ENCODE data around the gene CYB561D2.
A peak's percentile ranks its signal among the peaks of the same experiment; 100 is the strongest.
"Not testable (repeated sequence)": the region's sequence is repeated elsewhere in the genome, so short reads cannot be mapped to it uniquely, and the experiment has no call there.

Gene CYB561D2, protein sequence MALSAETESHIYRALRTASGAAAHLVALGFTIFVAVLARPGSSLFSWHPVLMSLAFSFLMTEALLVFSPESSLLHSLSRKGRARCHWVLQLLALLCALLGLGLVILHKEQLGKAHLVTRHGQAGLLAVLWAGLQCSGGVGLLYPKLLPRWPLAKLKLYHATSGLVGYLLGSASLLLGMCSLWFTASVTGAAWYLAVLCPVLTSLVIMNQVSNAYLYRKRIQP

DNA sequence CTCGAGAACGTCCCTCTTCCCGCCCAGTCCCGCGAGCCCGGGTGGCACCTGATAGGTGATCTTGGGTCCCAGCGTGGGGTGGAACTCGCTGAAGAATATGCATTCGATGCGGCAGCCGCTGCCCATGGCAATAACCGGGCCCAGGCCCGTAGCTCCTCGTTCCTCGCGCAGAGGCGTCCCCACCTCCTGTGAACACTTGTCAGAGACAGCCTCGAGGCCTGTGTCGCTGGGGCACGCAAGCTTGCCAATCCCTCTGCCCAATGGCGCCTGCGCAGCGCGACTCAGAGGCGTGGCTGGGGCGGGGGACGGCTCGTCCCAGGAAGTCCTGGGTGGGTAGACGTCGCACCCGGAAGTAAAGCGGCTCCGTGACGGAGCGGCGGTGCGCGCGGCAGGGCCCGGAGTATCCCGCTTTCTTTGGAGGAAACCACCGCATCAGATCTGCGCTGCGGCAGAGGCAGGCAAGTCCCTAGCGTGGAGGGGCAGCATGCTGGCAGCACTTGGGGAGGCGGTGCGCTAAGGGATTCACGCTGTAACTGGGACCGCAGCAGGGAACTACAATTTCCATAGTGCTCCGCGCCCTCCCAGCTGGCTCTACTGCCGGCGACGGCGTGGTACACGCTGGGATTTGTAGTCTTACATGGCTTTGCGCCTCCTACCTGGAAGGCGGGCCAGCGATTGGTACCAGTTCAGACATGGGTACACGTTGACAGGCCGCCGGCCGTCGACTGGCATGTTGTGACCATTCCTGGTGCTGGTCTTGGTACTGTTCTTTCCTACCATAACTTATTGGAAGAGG, at the start of gene CYB561D2, which contains the start of gene NPRL2:
Gene CYB561D2, plus strand, starts transcription at position 336 of the 796 bp plus-strand sequence. CDS start 572 bp downstream, outside the sequence.
Gene NPRL2, minus strand, starts transcription at position 249 of the 796 bp plus-strand sequence. Its CDS starts 123 bp downstream, at position 126.
- DNase-seq: peak; percentile 99

DNA sequence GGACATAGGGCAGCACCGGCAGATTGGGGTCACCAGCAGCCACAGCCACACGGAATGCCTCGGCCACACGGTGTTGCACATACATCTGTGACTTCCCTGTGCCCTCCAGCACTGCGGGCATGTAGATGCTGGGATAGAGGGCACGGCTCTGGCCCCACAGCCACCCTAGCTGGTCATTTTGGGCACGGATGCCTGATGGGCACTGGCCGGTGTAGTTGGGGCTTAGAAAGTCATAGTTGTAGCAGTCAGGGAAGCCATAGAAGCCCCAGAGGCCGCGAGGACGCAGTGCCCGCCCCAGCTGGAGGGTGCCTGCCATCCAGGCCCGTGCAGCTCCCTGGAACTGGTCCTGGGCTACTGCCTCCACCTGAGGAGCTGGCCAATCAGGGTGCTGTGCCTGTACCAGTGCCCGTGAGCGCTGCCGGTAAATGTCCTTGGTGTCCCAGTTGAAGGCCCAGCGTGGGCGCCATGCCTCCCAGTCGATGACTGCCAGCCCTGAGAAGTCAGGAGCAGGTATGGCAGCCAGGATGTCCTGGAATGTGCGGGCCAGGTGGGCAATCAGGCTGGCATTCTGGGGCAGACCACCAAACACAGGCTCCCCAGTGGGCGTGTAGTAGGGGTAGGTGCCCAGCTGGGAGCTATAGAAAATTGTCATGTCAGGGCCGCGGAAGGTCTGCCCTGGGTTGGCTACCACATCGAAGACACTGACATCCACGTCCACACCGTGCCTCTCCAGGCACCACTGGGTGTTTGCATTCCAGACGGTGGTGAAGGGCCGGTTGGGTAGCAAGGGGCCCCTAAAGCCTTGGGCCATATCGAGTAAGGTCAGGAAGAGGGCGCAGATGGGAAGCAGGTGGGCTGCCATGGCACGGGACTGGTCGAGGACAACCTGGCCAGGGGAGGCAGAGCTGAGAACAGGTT, 48.3 kb upstream of the CYB561D2 start:
- no peak for DNase-seq

DNA sequence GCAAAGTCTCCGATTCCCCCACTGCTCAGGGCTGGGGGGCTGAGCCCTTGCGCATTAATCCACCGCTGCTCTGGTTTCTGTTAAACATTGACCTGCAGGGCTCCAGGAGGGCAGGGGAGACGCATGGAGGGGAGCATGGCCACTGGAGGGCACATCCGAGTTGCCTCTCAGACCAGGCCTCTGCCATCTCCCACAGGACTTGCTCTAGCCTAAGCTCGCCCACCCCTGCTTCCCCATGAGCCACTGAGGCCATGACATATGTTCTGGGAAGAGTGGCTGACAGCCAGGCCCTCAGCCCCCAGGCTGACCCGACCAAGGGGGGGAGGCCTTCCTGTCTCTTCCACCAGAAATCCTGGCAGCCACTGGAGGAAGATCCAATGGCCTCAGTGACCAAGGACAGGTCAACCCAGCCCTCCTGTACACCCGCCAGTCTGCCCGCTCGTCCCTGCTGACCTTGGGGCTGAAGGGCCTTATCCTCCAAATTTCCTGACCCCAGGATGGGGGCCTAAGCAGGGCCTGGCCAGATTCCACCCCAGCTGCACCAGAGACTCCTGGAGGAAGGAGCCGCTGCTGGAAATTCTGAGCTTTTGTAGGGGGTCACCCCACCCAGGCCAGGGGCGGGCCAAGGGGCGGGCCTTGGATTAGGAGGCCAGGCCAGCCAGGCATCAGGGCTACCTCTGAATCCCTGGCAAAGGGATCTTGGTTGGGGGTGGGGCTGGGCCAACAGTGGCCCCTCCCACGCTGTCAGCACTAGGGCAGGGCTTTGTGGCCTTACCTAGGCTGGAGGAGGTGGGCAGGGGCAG, 47.4 kb upstream of the CYB561D2 start, which contains the start of gene HYAL1:
Gene HYAL1, minus strand, starts transcription at position 562 of the 803 bp plus-strand sequence. CDS start 618 bp downstream, outside the sequence.
- no peak for DNase-seq

DNA sequence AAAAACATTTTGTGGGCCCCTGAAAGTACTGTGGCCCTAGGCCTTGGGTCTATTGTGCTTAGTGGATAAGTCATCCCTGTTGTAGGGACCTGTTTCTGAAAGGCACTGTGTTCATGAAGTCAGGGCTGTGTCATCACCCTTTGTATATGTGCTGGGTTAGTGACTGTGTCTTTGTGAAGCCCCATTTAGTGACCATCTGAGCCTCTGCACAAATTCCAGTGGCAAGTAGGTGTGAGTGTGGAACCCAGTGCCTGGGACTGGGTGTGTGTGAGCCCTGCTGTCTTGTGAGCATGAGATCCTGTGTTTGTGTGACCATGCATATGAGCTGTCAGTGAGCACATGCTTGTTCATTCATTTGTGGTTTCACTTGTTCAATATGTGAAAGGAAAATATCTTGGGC, 46.1 kb upstream of the CYB561D2 start:
- no peak for DNase-seq

DNA sequence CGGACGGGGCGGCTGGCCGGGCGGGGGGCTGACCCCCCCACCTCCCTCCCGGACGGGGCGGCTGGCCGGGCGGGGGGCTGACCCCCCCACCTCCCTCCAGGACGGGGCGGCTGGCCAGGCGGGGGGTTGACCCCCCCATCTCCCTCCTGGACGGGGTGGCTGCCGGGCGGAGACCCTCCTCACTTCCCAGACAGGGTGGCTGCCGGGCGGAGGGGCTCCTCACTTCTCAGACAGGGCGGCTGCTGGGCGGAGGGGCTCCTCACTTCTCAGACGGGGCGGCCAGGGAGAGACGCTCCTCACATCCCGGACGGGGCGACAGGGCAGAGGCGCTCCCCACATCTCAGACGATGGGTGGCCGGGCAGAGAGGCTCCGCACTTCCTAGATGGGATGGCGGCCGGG, 38.6 kb upstream of the CYB561D2 start:
- not testable (repeated sequence) for DNase-seq

DNA sequence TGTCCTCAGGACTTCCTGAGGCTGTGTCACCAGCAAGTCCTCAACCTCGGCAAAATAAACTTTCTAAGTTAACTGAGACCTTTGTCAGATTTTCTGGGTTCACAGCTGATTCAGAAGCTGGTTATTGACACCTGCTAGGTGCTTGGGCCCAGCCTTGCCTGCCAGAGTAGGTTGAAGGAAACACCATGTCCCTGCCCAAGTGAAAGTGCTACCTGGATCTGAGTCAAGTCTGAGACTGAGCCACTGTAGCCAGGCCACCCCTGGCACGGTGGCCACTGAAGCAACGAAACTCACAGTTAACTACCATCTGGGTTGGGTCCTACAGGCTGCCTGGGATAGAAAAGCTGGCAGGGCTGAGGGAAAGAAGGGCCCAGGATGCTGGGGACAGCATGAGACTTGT, 36.3 kb upstream of the CYB561D2 start:
- no peak for DNase-seq

DNA sequence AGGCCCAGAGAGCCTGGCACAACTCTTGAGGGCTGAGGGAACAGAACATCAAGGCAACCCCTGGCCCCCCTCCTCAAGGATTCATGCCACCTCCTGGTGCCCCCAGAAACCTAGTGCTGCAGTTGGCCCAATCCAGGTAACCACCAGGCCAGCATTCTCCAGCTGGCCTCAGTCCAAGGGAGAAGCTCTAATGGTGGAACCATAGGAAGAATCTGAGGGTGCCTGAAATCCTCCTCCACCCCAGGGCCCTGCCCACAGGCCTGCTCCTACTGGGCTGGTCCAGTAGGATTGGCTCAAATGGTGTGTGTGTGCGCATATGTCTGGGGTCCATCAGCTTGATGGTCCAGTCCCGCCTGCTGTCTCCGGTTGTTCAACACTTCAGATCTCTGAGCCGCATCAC, 35.8 kb upstream of the CYB561D2 start:
- no peak for DNase-seq

DNA sequence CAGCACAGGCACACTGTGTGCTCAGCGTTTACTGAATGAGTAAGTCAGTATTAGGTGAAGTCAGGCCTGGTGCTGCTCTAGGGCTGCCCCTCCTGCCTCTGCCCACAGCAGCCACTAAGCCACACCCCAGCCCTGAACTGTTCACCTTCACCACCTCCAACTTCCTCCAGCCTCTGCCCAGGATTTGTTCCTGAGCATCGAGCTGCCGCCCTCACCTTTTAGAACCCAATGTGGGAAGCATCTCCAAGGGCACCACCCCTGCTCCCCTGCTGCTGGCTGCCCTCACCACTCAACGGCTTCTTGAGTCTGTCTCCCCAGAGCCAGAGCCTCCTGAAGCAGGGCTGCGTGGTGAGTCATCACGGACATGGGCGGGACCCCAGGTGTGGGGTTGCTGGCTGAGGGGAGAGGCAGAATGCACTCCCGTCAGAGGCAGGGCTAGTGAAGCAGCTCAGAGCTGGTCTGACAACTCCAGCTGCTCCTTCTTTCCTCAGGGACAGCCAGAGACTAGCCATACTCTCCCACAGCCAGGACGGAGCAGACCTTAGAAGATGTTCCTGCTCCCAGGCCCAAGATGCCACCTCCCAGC, 33.9 kb upstream of the CYB561D2 start:
- peak; percentile 73 for DNase-seq

DNA sequence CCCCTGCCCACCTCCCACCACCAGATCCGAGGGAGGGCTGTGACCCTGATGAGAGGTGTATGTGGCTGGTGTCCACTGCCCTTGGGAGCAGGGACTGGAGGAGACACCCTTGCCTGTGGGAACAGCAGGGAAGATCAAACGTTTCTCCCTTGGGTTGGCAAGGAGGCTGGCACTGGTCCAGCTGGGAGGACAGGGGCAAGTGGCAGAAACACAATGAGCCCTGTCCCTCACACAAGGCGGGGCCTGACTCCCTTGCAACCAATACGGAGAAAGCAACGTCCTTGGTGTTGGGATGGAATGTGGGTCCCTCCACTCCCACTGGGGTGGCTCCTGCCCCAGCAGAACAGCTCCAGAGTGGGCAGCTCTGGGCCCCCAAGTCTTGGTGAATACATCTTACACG, 33.4 kb upstream of the CYB561D2 start:
- DNase-seq: no peak

DNA sequence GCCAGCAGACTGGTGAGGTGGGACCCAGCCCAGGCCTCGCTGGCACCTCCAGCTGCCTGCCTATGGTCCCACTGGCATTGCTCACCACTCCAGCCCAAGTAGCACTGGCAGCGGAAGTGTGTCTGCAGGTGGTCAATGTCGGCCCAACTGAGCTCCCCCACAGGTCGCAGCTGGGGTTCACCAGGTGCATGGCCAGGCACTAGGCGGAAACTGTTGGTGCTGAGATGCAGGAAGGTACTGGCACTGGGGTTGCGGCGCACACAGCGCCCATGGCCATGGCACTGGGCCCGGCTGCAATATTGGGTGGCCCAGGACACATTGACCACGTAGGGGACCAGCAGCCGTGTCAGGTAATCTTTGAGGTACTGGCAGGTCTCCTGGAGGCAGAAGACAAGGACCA, 32.5 kb upstream of the CYB561D2 start:
- DNase-seq: no peak

DNA sequence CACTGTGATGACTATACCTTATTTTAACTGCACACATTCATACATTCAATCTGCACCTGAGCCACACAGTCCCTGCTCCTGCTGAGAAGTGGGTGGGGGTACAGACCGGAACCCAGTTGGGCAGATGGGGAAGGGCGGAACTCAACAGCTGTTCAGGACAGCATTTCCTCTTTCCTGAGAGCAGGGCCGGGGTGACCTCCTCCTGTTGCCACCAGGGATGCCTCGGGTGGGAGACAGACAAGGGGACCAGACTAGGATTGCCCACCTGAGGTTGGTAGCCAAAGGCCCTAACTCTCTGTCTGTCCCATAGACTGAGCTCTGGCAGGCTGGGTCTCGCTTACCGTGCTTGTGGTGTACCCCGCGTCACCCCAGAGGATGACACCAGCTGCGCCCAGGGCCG, 32.0 kb upstream of the CYB561D2 start:
- DNase-seq: no peak

DNA sequence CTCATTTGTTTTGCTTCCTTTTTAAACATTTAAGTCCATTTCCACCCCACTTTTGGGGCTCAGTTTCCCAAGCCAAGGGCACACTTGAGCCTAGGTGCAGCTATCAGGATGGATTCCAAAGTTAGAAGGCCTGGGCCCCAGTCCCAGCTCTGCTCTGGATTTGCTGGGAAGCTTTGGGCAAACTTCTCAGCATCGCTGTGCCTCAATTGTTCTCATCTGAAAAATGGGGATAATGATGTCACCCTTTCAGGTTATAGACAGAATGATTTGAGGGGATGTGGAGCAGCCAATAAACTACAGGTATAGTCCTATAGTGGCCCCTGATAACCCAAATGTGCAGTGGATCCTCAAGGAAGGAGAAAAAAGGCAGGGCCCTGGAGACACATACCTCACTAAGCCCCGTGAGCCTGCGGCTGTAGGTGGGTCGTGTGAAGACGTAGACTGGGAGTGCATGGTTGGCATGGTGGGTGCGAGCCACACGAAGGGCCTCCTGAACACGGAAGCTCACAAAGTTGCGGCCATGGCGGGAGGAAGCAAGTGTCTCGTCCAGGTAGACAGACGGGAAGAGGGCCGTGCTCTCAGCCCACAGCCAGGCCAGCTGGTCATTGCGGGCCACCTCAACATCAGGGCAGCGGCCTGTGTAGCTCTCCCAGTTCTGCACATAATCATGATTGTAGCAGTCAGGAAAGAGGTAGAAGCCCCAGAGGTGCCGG, 31.3 kb upstream of the CYB561D2 start:
- DNase-seq: no peak

DNA sequence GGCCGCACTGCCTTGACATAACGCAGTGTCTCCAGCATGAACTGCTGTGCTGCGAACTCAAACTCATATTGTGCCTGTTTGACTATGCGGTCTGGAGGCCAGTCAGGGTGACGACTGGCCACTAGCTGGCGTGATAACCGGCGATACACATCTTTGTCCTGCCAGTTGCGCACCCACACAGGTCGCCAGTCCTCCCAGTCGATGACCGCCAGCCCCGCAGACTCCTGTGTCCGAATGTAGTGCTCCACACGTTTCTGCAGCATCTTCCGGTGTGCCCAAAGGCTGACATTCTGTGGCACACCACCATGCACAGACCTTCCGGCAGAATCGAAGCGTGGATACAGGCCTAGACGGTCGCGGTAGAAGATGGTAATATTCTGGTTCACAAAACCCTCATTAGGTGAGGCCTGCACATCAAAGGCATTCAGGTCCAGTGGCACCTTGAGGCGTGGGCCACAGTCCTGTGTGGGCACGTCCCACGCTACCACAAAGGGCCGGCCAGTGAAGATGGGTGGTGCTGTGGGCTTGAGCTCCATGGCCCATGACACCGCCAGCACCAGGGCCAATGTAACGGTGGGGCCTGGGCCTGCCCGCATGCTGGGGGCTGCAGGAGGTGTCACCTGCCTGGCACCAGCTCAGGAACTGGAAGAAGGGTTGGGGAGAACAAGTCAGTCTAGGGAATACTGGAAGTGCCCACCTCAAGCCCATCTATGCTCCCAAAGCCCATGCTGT, 30.6 kb upstream of the CYB561D2 start:
- DNase-seq: no peak

DNA sequence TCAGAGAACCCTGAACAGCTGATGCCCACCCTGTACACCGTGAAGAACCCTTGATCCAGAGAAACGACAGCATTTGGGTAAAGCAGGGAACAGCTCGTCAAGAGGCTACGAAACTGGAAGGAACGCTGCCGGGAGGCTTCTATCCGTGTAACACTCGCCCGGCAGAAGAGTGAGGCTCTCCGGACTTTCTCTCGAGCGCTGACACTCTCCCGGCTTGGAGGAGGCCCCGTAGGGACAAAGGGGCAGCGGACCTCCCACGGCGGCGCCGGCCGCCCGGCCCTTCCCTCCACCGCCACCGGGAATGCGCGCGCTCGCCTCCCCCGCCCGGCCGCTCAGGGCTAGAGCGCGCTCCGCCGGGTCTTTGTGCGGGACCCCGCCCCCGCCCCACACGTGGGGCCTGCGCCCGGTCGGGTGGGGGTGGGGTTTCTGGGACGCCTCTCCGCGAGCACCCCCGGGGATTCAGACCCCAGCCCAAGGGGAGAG, 29.8 kb upstream of the CYB561D2 start:
- DNase-seq: no peak

DNA sequence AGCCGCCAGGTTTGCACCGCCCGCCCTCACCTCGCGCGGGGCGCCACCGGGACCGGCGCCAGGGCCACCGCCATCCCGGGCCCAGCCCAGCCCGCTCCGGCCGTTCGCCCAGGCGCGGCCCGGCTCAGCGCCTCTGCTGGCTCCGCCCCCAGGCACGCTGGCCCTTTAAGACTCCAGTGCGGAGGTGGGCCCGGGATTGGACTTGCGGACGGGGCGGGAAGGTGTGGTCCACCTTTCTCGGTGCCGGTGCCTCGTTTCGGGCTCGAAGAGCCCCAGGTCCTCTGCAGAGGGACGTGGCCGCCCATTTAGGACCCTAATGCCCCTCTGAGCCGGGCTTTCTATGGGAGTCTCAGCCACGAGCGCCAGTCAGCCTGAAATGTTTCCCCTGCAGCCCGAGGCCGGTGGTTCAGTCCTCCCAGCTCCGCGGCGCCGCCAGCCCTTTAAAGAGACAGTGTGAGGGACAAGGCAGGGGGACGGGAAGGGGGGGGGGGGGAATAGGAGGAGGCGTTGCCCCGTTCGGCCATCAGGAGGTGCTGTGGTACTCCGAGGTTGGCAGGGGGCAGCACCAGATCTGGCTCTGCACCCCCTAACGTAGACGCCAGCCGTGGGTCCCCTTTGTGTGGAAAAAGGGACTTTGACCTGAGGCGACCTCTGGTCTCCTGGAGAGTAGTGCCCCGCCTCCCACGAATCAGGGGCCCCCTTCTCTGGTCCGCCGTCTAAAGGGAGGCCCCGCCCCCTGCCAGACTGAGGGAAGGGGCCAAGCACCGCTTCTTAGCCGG, 29.1 kb upstream of the CYB561D2 start:
- DNase-seq: peak; percentile 78

DNA sequence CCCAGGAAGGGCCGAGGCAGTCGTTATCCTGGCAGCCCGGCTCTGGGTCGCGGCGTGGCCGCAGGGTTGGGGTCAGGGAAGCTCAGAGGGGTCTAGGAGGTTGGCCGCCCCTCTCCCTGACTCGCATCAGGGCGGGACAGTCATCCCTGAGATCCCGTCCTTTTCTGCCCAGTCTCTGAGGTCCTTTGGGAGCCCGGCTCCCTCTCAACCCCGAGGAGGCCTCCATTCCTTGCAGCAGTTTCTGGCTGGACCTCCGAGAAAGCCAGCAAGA, 28.6 kb upstream of the CYB561D2 start:
- no peak for DNase-seq

DNA sequence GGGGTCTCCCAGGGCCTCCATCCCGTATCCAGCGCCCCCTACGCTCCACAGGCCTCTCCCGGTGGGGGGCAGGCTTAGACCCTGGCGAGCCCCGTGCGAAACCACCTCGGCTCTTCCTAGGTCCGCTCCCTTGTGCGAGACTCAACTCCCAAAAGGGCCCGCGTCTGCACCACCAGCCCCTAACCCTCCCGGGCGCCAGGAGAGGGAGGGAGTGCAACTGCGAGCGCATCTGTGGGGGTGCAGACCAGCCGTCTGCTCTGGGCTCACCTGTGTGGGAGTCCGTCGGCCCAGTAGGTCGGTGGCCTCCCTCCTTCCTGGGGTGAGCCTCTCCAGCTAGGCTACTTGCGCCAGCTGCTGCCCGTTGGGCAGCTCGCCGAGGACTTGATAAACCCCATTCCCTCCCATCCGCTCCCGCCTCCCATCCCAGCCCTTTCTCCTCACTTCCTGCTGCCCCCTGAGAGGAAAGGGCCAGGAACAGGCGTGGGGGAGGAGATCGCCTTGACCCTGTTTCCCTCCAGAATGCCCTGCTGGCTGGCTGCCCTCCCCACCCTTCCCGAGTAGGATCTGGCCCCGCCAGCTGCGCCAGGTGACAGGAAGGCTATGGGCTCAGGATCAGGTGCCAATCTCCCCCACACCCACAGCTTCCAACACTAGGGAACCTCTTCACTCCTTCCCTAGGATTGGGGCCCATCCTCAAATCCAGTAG, 28.1 kb upstream of the CYB561D2 start, which contains the start of gene HYAL2:
Gene HYAL2, minus strand, starts transcription at position 360 of the 706 bp plus-strand sequence. CDS start 2,256 bp downstream, outside the sequence.
- no peak for DNase-seq

DNA sequence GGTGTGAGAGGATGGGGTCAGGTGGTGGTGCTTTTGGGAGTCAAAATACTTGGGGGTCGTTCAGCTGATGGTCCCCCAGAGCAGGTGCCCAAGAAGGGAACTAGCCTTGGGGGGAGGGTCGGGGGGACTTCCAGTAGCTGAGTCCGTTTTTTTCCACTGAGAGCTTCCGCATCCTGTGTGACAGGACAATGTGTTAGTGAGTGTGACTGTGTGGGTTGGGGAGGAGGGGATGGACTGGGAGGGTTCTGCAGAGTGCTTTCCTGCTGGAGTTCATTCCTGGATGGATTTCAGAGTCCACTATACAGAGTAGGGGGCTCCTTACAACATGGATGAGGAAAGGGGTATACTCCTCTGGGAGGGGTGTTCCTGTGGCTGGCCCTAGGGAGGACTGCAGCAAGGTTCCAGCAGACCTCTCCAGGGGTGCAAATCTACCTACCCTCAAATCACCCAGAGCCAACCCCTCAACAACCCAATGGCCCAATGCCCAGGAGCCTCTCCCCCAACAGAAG, 27.5 kb upstream of the CYB561D2 start:
- no peak for DNase-seq

Measured in activated CD4-positive, alpha-beta T cell treated with anti-CD3 and anti-CD28 coated beads, Interleukin-2, amount 50 U/mL, for 1 hour (primary cell).